Lower leg skin (tissue), 3 donors: ENCODE results near the gene SPNS2.

Source experiments
- CTCF ChIP-seq, 3 donors: fragments of 450-650 bp; IDR thresholded peaks; one replicate each; pipeline ENCODE4 v1.5.1; 2016; ENCODE audit warnings: antibody characterized with exemption in 3 of 3, mild to moderate bottlenecking in 3 of 3, moderate library complexity in 2 of 3
- POLR2A ChIP-seq, 2 donors: fragments of 450-650 bp; IDR thresholded peaks; one replicate each; pipeline ENCODE4 v1.6.1; 2016 to 2017; ENCODE audit warnings: antibody characterized with exemption in 2 of 2, mild to moderate bottlenecking in 1 of 2, moderate library complexity in 1 of 2

GRCh38 chr17:4559966-4560365 is 61.3 kb downstream of the SPNS2 start:
- TF ChIP-seq CTCF (IDR thresholded peaks at IDR 0.05), result no peak
- TF ChIP-seq POLR2A (IDR thresholded peaks at IDR 0.05), result no peak
